Stimulated activated CD8-positive, alpha-beta memory T cell treated with anti-CD3 and anti-CD28 coated beads, Interleukin-7, amount 100 ng/mL, for 1 hour (primary cell): ENCODE results near the gene RHOG.
"Not testable (repeated sequence)": the region's sequence is repeated elsewhere in the genome, so short reads cannot be mapped to it uniquely, and the experiment has no call there.

Experiments used
- DNase-seq, 2 donors: peaks; one replicate each; pipeline ENCODE4 v3.0.0-alpha.2; 2020; ENCODE audit warnings: low read depth in 2 of 2

The RHOG gene

DNA sequence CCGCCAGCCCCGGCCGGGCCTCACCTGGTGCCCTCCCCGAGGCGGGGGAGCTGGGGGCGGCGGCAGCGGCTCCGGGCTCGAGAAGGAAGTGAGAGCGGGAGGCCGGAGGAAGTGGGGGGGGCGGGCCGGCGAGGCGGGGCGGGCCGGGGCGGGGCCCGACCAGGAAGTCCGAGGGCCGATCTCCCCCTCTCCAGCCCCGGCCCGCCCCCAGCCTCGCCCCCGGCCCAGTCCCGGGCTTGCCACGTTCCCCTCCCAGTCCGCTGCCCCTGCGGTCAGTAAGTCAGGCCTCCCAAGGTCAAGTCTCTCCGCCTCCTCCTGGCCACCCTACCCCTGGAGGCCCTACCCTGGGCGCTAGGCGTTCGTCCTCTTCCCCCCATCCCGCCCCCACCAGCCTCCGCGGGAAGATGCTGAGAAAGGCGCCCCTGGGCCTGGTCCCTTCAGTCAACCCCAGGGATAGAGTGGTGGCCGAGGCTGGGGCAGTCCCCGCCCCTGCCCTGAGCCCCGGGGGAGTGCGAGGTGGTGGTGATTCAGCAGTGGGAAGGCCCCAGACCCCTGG, at the start of gene RHOG:
Gene RHOG, minus strand, starts transcription at position 90 of the 556 bp plus-strand sequence. CDS start 12,821 bp downstream, outside the sequence.
- DNase-seq, result peak; percentile 44 to 49

DNA sequence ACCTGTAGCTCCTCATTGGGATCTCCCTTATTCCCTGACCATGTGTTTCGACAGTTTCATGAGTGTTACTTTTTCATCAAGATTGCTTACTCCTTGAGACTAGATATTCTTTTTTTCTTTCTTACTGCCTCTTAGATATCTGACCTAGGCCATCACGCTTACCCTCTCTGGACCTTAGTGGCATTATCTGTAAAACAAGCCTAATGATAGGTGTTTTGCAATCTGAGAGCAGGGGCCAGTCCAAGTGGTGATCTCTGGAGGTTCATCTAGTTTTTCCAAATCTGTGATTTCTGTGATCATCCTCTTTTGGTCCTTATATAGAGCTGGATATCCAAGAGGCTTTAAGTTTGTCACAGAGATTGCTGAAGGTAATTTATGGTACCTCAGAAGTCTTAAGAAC, 49.3 kb upstream of the RHOG start:
- no peak for DNase-seq

DNA sequence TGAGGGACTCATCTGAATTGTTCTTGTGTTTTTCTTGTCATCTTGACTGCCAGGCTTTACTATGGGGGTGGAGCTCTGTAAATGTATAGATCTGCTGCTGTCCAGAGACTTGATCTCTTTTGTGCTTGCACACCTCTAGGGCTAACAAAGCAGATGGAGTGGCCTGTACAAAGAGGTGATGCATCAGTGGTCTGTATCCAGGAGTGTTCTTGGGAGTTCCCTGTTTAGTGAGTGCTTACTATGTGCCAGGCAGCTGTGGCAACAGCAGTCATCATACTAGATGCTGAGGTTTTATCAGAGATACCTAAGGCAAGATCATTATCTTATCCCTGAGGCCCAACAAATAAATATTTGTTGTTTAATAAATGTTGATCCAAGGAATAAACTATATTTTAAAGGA, 48.1 kb upstream of the RHOG start:
- no peak for DNase-seq

DNA sequence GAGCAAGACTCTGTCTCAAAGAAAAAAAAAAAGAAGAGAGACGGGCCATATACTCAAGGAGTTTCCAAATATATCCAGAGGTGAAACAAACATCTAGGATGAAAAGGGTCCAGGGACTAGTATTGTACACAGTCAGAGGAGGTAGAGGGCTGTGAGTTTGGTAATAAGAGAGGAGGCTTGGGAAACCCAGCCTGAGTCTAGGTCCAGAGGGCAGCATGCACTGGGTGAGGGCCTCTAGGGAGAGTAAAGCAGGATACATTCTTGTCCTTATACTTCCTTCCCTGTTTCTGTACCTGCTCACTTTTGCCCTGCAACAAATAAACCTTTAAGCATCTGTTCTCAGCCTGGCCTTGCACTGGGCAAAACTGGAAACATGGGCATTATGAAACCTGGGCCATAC, 46.2 kb upstream of the RHOG start:
- no peak for DNase-seq

DNA sequence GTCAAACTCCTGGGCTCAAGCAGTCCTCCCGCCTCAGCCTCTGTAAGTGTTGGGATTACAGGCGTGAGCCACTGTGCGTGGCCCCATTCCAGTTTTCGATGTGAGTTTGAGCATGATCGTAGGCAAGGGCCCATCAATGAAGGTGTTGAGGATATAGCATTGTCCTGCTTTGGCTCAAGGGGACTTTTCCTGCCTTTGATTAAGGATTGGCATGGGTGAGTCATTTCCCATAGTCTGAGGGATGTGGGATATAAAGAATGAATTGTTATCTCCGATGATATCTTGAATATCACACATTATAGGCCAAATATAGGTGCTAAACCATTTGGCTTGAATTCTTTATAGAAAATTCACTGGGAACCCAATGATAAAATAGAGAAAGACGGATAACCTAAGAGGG, 45.1 kb upstream of the RHOG start:
- no peak for DNase-seq

DNA sequence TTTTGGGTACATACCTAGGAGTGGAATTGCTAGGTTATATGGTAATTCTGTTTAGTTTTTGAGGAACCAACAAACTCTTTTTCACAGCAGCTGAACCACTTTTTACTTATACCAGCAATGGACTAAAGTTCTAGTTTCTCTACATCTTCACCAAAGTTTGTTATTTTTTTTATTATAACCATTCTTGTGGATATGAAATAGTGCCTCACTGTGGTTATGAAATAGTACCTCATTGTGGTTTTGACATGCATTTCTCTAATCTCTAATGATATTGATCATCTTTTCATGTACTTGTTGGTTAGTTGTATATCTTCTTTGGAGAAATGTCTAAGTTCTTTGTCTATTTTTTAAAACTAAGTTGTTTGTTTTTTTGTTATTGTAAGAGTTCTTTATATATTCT, 41.9 kb upstream of the RHOG start:
- no peak for DNase-seq

DNA sequence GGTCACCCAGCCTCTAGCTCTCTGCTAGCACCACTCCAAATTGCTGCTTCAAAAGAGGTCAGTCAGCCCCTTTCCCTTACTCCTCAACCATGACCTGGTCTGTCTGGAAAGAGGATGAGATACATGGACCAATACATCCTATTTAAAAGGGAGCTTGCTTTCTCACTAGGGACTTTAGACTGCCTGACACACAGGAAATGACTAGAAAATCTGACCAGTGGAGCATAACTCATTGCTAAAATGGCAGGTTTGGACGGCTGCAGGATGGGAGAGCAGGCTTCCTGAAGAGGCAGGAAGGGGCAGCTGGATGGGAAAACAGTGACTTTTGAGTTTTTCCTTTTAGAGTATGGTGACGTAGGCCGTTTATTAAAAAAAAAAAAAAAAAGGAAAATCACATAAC, 40.0 kb upstream of the RHOG start:
- no peak for DNase-seq

DNA sequence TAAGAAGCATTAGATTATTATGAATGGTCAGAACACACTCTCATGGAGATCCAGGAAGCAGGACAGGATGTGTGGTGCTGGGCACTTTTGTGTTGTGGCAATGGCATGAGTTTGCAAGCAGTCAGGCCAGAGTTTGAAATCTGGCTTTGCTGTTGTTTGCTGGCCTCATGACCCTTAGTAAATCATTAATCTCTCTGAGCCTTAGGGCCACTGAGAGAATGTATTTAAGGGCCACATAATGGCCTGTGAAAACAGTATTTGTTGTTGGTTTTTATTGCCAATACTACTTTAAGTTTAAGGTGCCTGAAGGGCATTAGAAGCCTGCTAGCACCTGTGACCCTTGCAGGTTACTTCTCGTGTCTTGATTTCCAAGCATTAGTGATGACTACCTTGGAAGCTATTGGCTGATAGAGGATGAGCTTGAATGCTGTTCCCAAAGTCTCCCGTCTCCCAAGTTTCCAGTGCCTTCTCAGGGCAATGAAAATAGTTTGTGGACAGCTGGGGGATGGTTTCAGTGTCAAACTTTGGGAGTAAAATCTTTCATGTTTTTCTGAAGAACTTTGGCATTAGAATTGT, 39.3 kb upstream of the RHOG start:
- no peak for DNase-seq

DNA sequence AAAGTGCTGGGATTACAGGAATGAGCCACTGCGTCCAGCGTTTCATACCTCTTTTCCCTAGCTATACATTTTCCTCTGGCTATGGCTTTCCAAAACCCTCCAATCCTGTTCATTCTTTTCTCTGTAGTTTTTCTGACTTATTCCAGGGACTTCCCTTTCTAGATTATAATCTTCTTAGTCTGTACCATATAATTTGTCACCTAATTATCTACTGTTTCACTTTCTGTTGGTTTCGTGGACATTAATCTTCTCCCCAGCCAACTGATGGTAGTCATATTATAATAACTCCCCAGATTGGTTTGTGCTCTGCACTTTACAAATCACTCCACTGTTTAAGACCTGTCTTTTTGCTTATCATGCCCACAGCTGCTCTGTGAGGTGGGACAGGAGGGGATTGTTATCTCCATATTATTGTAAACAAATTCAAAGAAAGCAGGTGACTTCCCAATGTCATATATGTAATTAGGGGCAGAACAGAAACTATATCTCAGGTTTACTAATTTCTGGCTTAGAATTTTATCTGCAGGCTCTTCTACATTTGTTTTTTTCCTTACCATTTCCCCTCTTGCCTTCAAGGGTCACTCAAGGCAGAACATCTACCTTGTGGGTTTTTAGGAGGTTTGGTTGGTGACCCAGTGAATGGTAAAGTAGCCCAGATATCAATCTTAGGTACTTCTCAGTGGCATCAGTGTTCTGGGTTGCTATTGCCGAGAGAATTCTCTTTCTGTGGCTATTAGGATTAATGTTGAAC, 38.6 kb upstream of the RHOG start:
- no peak for DNase-seq

DNA sequence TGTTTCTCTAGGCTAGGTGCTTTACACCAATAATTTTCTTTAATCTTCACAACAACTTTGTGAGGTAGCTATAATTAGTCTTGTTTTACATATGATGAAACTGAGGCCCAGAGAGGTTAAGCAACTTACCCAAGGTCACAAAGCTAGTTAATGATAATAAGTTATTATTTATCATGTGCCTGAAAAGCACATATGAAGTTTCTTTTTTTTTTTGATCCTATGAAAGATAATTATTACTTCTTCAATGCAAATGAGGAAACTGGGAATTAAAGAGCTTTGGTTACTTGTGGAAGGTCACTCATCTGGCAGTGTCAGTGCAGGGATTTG, 37.5 kb upstream of the RHOG start:
- DNase-seq, result no peak

DNA sequence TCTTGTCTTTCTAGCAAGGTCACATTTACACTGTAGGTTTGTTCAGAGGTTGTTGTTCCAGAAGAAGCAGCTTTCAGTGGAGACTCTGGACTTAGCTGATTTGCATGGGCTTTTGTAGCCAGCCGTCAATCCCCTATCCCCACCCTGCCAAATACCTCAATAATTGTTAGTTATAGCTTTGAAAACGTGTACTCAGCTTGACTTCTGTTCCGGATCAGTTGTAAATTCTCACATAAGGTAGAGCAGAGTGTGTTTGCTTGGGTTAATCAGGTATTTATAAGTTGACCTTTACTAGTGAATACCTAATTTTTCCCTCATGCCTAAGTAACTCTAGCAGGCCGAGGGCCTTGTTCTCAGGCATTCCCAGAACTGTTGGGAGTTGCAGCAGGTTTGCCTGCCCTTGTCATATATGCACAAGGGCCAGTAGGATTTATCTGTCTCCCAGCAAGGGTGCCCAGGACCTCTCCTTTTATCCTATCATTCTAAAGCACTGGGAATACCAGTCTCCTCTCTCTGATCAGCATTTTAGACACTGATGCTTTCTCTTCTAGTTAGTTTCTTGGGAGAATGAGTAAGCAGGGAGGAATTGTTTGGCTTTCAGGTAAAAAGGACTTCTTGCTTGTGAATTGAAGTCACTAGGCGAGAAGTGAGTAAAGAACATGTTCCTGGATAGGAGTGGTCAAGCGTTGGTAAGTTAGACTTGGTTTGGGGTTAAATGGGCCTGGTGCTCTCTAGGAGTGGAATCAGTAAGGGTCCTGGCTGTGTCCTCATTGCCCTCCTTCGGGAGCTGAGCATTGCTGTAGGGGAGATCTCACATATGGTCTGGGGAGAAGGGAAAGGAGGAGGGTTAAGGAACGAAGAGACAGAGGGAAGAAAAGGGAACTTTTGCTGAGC, 36.9 kb upstream of the RHOG start:
- no peak for DNase-seq

DNA sequence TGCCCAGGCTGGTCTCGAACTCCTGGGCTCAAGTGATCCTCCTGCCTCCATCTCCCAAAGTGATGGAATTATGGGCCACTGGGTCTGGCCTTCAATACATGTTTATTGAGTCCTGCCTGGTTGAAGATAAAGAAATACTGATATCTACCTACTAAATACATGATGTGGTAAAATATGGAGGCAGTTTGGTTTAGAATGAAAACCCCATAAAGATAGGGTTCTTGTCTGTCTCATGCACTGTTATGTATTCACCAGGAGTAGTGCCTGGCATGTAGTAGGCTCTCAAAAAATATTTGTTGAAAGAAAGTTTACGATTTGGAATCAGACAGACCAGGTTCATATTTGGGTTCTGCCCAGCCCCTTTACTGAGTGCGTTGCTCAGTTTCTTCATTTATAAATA, 35.9 kb upstream of the RHOG start:
- no peak for DNase-seq

DNA sequence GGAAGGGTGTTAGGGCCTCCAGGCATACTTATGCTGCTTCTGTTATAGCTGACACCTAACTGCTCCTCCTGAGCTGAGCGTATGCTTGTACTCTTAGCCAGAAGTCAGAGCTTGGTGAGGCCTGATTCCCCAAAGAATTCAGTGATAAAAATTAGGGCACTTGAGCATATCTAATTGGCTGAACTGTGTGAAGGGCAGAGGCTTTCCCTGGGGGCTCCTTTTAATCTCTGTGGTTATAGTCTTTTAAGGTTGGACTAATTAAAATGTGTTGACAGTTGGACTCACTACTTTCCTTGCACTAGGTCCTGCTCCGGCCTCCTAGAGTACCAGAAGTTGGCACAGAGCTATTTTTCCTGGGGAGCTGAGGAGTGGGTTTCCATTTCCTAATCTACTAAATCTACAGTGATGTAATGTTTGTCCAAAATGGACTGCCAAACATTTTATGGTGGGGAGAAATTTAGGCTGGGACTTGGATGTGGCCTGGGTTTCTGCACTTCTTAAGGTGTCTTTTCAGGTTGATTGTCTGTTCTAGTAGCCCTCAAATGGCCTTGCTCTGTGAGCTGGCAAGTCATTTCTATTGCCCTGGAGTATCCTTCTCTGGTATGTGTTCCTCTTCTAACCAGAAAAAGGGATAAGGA, 33.1 kb upstream of the RHOG start:
- DNase-seq, result no peak

DNA sequence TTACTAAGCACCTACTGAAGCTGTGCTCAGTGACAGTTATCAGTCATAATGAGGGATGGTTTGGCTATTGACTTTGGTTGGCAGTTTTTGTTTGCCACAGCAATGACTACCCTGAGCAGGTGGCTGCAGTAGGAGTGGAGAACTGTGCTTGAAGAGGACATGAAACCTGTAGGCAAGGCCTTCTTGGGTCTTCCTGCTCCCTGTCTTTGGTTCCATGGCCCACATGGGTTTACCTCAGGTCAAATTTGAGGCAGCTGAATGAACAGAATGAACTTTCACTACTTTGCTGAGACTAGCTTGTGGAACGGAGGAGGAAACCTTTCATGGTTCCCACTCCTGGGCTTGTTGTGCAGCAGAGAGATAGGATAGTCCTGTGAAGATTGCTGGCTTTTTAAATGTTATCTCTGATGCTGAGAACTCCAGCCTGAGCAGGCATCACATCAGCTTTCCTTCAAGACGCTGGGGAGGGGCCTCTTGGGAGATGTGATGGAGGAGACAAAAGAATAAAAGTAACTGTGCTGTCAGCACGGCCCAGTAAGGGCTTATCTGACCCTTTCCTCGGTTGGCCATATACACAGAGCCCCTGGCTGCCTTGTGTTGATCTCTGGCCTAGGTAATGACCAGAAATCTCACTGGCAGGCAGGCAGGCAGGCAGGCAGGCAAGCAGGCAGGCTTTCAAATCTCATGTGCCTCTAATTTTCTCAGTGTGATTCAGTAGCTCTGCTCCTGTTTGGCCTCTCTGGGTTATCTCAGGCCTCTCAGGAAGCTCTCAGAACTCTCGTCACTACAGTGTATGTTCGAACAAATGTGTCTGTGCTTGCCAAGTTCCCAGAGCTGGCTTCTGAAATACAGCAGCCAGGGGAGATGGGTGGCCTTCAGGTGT, 26.7 kb upstream of the RHOG start:
- no peak for DNase-seq

DNA sequence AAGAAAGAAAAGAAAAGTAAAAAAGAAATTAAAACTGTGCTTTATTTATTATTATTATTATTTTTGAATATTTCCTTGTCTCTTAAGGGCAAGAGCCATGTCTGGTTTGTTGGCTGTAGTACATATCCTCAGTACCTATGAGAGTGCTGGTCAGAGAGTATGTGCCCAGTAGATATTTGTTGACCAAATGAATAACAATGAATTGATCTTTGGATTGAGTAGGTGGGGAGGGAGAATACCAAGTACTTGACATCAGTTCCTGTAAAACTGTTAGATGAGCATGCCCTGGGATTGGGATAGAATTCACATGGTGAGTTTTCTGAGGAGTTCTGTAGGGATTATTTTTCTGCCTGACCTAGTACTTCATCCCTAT, 26.1 kb upstream of the RHOG start:
- no peak for DNase-seq

DNA sequence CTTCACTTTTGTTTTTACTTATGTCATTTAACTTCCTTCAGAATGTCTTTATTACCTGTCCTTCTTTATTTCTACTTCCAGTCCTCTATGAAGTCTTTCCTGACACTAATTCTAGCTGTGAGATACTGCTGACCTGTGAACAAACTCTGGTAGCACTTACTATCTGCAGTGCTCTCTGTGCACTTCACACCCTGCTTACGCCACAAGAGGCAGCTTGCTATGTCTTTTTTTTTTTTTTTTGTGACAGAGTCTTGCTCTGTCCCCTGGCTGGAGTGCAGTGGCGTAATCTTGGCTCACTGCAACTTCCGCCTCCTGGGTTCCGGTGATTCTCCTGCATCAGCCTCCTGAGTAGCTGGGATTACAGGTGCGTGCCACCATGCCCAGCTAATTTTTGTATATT, 25.4 kb upstream of the RHOG start:
- DNase-seq, result no peak

DNA sequence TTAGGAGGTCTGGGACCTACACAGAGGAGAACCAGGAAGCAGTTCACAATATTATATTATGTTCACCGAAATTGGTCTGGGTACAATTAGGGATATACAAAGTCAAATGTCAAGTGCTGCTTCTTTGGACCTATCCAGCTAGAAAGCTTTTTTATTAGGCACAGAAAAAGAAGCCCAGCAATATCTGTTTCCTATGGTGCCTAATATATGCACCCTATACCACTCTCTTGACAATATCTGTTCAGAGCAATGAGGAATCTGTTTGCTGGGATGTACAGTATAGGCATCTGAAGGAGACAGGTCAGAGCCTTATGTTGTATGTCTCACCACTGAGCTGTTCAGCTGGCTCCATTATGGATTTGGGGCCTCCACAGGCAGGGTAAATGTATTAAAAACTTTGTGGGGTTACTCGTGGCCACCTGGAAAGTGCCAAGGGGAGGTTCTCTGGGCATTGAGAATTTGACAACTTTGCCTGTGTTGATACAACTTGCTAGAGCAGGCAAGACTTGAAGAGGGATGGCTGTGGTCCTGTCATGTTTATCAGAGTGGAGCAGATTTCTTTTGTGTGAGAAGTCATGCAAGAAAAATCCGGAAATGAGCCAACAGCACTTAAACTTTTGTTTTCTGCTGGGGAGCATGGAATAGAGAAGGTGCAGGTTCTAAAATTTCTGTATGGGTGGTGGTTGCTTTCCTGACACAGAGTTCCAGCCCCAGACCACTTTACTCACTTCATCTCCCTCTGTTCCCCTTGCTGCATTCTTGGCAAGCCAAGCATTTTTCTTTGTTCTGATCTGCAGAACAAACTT, 24.8 kb upstream of the RHOG start:
- DNase-seq, result no peak

DNA sequence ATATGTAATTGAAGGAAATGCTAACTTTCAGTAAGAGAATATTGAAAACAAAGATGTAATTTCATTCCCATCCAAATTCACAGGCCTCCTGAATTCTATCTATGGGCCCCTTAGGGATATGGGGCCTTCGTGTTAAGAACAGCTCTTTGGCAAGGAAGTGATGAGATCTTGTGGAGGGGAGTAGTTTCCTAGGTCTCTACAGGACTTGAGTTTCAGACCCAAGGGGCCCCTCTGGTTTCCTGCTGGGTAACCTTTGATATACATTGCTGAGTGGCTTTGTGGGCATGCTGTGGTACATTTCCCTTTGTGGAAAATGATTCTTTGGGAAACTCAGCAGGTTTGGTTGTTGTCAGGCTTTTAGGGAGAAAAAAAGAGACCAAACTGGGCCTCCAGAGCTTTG, 20.9 kb upstream of the RHOG start:
- DNase-seq, result no peak

DNA sequence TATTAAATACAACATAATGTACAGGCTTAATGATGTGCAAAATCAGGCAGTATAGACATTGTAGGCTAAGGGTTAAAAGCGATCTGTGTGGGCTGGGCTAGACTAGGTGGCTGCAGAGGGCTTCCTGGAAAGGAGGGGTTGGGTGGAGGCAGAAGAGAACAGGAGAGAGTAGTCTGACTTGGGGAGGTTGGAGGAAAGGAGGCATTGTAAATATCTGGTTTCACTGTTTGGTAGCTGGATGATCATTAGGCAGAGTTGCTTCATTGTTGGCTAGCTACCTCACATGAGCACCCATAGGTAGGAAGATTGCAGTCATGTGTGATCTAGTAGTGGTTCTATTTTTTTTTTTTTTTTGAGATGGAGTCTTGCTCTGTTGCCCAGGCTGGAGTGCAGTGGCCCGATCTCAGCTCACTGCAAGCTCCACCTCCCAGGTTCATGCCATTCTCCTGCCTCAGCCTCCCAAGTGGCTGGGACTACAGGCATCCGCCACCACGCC, 20.2 kb upstream of the RHOG start:
- DNase-seq, result not testable (repeated sequence)

DNA sequence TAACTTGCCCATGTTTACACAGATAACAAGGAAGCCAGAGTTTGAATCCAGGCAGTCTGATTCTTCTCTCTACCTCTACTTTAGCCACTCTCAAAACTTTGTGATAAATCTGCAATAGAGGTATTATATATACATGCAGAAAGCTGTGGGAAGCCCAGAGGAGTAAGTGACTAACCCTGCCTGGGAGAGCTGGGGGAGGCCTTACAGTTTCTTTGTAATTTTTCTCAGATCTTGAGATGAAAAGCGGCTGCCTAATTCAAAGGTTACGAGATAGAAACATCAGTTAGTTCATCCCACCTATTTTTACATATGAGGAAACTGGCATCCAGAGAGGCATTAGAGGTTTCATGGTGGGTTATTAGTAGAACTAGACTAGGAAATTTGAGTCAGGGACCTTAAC, 19.6 kb upstream of the RHOG start:
- DNase-seq, result no peak
